Stimulated activated naive CD8-positive, alpha-beta T cell treated with anti-CD3 and anti-CD28 coated beads, Interleukin-15, amount 100 ng/mL, for 72 hours (primary cell): ENCODE results near the gene MTUS2.
A peak's percentile ranks its signal among the peaks of the same experiment; 100 is the strongest.

Experiments used
- ATAC-seq: fragments of 150-1000 bp; cut with Tn5 transposase; 2 replicates; pipeline ENCODE4 v1.10.0; 2021; ENCODE audit warnings: mild to moderate bottlenecking, moderate library complexity
- DNase-seq, 2 donors: peaks; one replicate each; pipeline ENCODE4 v3.0.0; 2021 to 2022
- H3K27ac Mint-ChIP-seq, 2 donors: one replicate each; pipeline ENCODE4 v1.8.0; 2022; ENCODE audit warnings: mild to moderate bottlenecking in 2 of 2, mixed read lengths in 2 of 2, moderate library complexity in 2 of 2
- H3K27me3 Mint-ChIP-seq: one replicate; pipeline ENCODE4 v1.8.0; 2022; ENCODE audit warnings: mixed read lengths
- H3K4me1 Mint-ChIP-seq: one replicate; pipeline ENCODE4 v1.8.0; 2022; ENCODE audit warnings: mild to moderate bottlenecking, mixed read lengths
- H3K4me3 Mint-ChIP-seq, 2 donors: one replicate each; pipeline ENCODE4 v1.8.0; 2022; ENCODE audit warnings: mild to moderate bottlenecking in 2 of 2, mixed read lengths in 2 of 2, moderate library complexity in 1 of 2
- H3K9me3 Mint-ChIP-seq, 2 donors: one replicate each; pipeline ENCODE4 v1.8.0; 2022; ENCODE audit warnings: mixed read lengths in 2 of 2

The MTUS2 gene

DNA sequence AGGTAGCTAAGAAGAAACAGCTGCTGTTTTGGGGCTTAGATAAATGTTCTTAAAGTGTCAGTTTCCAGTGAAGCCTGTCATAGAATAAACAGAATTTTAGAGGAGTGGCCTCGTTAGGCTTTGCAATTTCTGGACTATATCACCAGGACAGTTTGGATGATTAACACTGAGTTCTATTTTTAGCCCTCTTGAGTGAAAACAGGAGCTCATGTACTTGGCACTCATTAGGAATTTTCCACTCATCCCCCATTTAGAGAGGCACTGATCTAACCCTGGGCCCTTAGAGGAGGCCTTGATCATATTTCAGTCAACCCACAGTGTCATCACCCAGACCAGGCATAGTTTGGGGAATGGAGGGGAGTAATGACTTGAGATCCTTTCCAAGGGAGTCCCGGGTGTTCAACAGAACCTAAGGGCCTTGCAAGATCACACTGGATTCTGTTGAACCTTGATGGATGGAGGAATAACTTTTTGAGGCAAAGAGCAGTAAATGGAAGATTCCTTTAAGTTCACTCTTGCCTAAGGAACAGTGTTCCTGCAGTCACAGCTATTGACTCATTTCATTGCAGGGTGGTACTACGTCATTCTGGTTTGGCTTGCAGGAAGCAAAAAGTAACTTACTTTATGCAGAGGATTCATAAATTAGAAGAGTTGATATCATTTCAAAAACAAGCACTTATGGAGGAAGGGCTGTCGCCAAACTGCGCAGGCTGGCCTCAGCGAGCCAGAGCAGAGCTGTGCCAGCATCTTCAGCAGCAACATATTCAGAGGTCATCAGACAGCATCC is 615.2 kb downstream of the MTUS2 start:
- Mint-ChIP-seq H3K27me3 (peaks cover 43% of the 10 kb centered on the region), H3K4me1 (no peaks in the 10 kb centered on the region), H3K27ac (no peak overlapping the region), H3K4me3 (no peak overlapping the region), H3K9me3 (no peaks in the 10 kb centered on the region)
- ATAC-seq (no peak), DNase-seq (no peak)

DNA sequence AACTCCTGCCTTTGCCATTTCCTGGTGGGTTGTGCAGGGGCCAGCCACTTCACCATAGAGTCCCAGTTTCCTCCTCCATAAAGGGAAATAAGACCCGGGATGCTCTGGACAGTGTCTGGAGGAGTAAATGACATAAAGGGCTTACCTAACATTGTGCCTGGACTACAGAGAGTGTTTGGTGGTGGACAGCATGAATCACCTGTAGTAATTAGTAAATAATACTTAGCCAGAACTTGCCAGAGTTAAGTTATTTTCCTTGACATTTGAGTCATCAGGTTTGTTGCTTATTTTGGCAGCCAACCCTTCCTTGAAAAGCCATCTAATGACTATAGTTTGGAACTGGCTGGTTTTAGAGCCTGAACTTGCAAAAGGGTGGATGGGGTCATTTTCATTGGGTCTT is 616.2 kb downstream of the MTUS2 start:
- ATAC-seq (no peak), DNase-seq (no peak)
- Mint-ChIP-seq H3K4me3 (no peak overlapping the region), H3K9me3 (no peaks in the 10 kb centered on the region), H3K27me3 (peaks cover 40% of the 10 kb centered on the region), H3K27ac (no peak overlapping the region), H3K4me1 (no peaks in the 10 kb centered on the region)

GRCh38 chr13:29436721-29437280 is 616.7 kb downstream of the MTUS2 start:
- H3K9me3 Mint-ChIP-seq = no peaks in the 10 kb centered on the region
- H3K27ac Mint-ChIP-seq = no peak overlapping the region
- ATAC-seq = no peak
- no peaks in the 10 kb centered on the region for H3K4me1 Mint-ChIP-seq
- DNase-seq = no peak
- peaks cover 39% of the 10 kb centered on the region for H3K27me3 Mint-ChIP-seq
- H3K4me3 Mint-ChIP-seq = no peak overlapping the region

- Mint-ChIP-seq H3K4me3 (no peak overlapping the region), H3K4me1 (no peaks in the 10 kb centered on the region), H3K27ac (no peak overlapping the region), H3K27me3 (peaks cover 39% of the 10 kb centered on the region), H3K9me3 (no peaks in the 10 kb centered on the region)
- ATAC-seq = no peak
- no peak for DNase-seq
These were observed 618.6 kb downstream of the MTUS2 start for GRCh38 chr13:29438769-29439168.

- DNase-seq = no peak
- ATAC-seq = no peak
- no peak overlapping the region for H3K4me3 Mint-ChIP-seq
- no peak overlapping the region for H3K27ac Mint-ChIP-seq
- H3K27me3 Mint-ChIP-seq = peaks cover 34% of the 10 kb centered on the region
- no peaks in the 10 kb centered on the region for H3K4me1 Mint-ChIP-seq
- no peaks in the 10 kb centered on the region for H3K9me3 Mint-ChIP-seq
These were observed 619.7 kb downstream of the MTUS2 start for GRCh38 chr13:29439601-29440388.

DNA sequence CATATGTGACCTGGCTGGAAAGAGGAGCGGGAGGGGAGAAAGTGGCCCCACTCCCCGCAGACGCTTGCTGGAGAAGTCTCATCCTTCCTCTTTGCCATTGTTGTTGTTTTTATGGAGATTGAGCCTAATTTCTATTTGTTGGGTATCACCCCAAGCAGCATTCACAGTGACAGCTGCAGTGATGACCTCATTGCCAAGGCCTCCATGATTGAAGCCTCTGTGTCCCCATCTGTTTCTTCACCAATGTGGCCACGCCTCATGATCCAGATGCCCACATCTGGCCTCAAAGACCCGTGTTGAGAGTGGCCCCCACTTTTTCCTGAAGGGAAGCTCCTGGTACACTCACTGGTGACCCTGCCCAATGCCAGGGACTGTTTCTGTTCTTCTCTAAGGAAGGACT is 621.2 kb downstream of the MTUS2 start:
- no peaks in the 10 kb centered on the region for H3K4me1 Mint-ChIP-seq
- H3K27ac Mint-ChIP-seq = no peak overlapping the region
- no peaks in the 10 kb centered on the region for H3K9me3 Mint-ChIP-seq
- no peak overlapping the region for H3K4me3 Mint-ChIP-seq
- peaks cover 24% of the 10 kb centered on the region for H3K27me3 Mint-ChIP-seq
- ATAC-seq (no peak), DNase-seq (no peak)

DNA sequence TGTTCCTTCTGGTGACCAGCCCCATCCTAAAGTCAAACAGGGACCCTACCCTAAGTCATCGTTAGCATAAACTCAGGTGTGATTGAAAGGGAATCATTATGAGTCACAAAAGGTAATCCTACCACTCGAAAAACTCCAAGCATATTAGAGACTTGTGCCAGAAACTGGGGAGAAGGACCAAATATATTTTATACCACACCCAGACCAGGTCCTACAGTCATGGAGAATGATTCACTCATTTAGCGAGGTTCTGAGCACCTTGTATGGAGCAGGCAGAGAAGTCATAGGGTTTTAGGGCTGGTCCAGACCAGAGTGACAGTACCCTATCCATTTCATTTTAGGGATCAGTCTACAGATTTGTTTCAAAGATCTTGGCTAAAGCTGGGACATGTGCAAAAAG is 625.9 kb downstream of the MTUS2 start:
- no peaks in the 10 kb centered on the region for H3K9me3 Mint-ChIP-seq
- no peak overlapping the region for H3K27ac Mint-ChIP-seq
- no peak overlapping the region for H3K4me3 Mint-ChIP-seq
- H3K4me1 Mint-ChIP-seq = no peaks in the 10 kb centered on the region
- H3K27me3 Mint-ChIP-seq = peaks cover 25% of the 10 kb centered on the region
- ATAC-seq (no peak), DNase-seq (no peak)

DNA sequence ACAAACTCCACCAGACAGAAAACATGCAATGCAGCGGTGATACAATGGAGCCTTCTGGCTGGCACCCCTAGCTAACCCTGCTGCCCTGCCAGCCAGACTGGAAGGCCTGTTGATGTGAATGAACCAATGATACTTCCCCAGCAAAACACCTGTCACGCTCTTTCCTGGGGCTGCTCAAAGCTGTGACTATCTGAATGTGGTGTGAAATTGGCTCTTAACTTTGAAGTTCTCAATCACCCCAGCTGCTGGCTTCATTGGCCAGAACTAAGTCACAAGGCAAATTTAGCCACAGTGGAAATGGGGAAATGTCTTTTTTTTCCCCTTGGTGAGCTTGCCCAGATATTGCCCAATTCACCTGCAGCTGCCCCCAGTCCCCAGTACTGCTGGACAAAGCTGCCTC is 628.0 kb downstream of the MTUS2 start:
- peaks cover 15% of the 10 kb centered on the region for H3K27me3 Mint-ChIP-seq
- no peak overlapping the region for H3K4me3 Mint-ChIP-seq
- no peak overlapping the region for H3K27ac Mint-ChIP-seq
- H3K9me3 Mint-ChIP-seq = no peaks in the 10 kb centered on the region
- DNase-seq (no peak), ATAC-seq (no peak)
- no peaks in the 10 kb centered on the region for H3K4me1 Mint-ChIP-seq

GRCh38 chr13:29449726-29450125 is 629.6 kb downstream of the MTUS2 start:
- ATAC-seq = no peak
- no peak overlapping the region for H3K27ac Mint-ChIP-seq
- H3K4me3 Mint-ChIP-seq = no peak overlapping the region
- DNase-seq = no peak
- H3K9me3 Mint-ChIP-seq = no peaks in the 10 kb centered on the region
- H3K4me1 Mint-ChIP-seq = no peaks in the 10 kb centered on the region
- H3K27me3 Mint-ChIP-seq = peaks cover 20% of the 10 kb centered on the region

GRCh38 chr13:29451976-29452375 is 631.8 kb downstream of the MTUS2 start:
- no peak for DNase-seq
- no peak for ATAC-seq
- no peaks in the 10 kb centered on the region for H3K4me1 Mint-ChIP-seq
- no peak overlapping the region for H3K4me3 Mint-ChIP-seq
- H3K27ac Mint-ChIP-seq = no peak overlapping the region
- H3K27me3 Mint-ChIP-seq = peaks cover 29% of the 10 kb centered on the region
- no peaks in the 10 kb centered on the region for H3K9me3 Mint-ChIP-seq

DNA sequence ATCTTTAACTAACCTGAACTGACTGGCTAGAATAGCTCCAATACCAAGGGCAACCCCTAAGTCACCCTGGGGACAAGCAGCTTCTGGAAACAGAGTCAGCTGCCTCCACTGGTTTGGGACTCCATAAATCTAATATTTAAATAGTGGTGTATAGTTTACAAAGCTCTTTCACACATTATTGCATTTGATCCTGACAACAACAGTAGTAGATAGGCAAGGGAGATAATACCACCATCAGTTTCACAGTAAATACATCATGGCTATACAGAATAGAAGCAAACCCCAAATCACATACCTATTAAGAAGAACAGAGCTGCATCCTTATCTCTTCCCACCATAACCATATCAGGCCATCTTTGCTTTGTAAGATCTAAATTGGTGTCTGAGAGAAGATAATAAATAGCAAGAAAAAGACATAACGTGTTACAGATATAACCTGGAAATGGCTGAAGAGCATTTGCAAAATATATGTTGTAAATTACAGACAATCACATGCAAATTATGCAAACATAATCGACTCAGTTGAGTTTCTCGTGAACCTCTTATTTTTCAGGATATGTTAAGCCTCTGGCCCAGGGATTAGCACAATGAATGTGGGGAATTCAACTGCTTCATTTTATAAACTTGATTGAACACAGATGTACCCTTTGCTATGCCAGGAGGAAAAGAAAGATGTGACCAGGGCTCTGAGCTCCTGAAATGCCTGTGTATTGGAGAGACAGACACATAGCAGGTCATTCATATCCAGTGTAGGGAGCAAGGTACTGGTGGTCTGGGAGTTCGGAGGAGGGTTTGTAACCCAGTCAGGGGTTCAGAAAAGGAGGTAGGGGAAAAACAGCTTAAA is 632.9 kb downstream of the MTUS2 start:
- ATAC-seq (no peak), DNase-seq (no peak)
- Mint-ChIP-seq H3K4me1 (no peaks in the 10 kb centered on the region), H3K27me3 (peaks cover 29% of the 10 kb centered on the region), H3K27ac (no peak overlapping the region), H3K9me3 (no peaks in the 10 kb centered on the region), H3K4me3 (no peak overlapping the region)

- Mint-ChIP-seq H3K4me3 (no peak overlapping the region), H3K27ac (no peak overlapping the region), H3K4me1 (no peaks in the 10 kb centered on the region), H3K9me3 (no peaks in the 10 kb centered on the region), H3K27me3 (peaks cover 29% of the 10 kb centered on the region)
- ATAC-seq (no peak), DNase-seq (no peak)
These were observed 633.5 kb downstream of the MTUS2 start for GRCh38 chr13:29453617-29454011.

DNA sequence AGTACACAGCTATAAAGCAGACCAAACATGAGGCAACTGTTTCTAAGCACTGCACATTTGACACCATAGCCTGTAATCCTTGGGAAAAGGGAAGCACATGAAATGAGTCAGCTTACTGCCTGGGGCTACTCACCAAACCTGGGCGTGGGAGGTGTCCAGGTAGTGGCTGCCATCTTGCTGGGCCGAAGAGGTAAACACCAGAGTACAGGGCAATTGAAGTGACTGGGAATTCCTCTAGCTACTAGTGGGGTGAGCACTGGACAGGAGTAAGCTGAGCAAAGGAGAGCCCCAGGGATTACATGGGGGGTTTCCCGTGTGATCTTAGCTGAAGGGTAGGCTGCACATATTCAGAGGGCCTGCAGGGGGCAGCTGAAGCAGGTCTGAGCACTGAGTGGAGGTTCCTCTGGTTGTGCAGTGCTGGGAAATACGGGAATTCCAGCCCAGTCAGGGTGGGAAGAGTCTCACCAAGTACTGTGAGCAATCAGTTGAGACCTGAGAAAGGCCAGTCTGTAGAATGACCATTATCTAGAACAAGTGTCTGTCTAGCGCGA is 634.9 kb downstream of the MTUS2 start:
- Mint-ChIP-seq H3K9me3 (no peaks in the 10 kb centered on the region), H3K27ac (no peak overlapping the region), H3K27me3 (peaks cover 23% of the 10 kb centered on the region), H3K4me1 (no peaks in the 10 kb centered on the region), H3K4me3 (no peak overlapping the region)
- DNase-seq = no peak
- peak; percentile 61 for ATAC-seq

GRCh38 chr13:29456419-29456818 is 636.3 kb downstream of the MTUS2 start:
- H3K9me3 Mint-ChIP-seq = no peaks in the 10 kb centered on the region

GRCh38 chr13:29457299-29457698 is 637.2 kb downstream of the MTUS2 start:
- ATAC-seq (no peak), DNase-seq (no peak)
- Mint-ChIP-seq H3K27me3 (peaks cover 22% of the 10 kb centered on the region), H3K4me3 (no peak overlapping the region), H3K4me1 (no peaks in the 10 kb centered on the region), H3K27ac (no peak overlapping the region), H3K9me3 (no peaks in the 10 kb centered on the region)

More at GRCh38 chr13:29456419-29456818, 636.3 kb downstream of the MTUS2 start:
- Mint-ChIP-seq H3K4me3 (no peak overlapping the region), H3K27ac (no peak overlapping the region), H3K27me3 (peaks cover 22% of the 10 kb centered on the region), H3K4me1 (no peaks in the 10 kb centered on the region)
- DNase-seq (no peak), ATAC-seq (no peak)
